Tongue (tissue), 2 donors: ENCODE measurements around the gene RRP1. TPM values are rescaled to one million over a fixed set of nuclear protein-coding genes. Genes with fewer than 3 reads are reported as not detected.
A peak's percentile ranks its signal among the peaks of the same experiment; 100 is the strongest.
"Not testable (repeated sequence)": the region's sequence is repeated elsewhere in the genome, so short reads cannot be mapped to it uniquely, and the experiment has no call there.

ENCODE experiments used
- DNase-seq: peaks from one replicate; pipeline ENCODE4 v3.0.0-alpha.2; 2015
- total RNA-seq: library from RNA; depleted of rRNA; stranded (reverse); fragments of >200 nt; gene quantifications from one replicate; pipeline ENCODE4 v1.2.3, GENCODE V29; 2014

RRP1 gene
- total RNA-seq, 1 donor from 2014 or later, result 17.2 TPM

DNA sequence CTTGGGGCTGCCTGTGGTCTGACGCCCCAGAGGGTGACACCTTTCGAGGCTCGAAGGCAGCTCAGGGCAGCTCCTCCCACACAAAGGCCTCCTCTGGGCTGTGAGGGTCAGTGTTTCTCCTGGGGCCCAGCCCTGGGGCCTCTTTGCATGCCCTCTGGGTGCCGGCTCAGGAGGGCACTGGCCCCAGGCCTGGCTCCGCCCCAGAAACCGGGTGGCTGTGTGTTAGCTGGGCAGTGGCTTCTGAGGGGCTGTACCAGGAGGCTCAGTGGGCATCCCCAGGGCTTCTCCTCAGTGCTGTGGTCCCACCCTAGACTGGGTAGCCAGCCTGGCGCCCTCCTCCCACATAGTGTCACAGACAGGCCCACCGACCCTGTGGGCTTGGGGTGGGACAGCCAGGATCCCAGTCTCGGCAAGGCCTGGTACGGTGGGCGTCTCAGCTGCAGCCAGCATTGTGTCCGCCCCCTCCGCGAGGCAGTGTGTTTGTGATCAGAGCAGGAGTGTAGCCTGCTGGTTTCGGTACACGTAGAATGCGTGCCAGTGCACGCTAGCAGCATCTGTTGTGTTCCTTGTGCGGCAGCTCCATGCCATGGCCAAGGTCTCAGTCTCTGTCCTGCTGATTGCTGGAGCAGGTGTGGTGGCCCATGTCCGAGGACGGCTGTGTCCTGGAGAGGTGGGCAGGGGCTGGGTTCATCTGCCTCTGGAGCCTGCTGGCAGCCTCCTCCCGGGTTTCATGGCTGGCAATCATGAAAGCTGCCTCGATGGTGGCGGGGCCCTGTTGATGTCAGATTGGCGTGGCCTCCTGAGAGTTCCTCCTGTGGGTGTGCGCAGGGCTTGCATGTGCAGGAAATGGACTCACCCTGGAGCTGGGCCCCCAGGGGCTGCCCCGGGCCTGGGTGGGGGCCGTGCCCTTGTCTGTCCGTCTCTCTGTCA, 28.0 kb downstream of the RRP1 start:
- DNase-seq, result no peak

DNA sequence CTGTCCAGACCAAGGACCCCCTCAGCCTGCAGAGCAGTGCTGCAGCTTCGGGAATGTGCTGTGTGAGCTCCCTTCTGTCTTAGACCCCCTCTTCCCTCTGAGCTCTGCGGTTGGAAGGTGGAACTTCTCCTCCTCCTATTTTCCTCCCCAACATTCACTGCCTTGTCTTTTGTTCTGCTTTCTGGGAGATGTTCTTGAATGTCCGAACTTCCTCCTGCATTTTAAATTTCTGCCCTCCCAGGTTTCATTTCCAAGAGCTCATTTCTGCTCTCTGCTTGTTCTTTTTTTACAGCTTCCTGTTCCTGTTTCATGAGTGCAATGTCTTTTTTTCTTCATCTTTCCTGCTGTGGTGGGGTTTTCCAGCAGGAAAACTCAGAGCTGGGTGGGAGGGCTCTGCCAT, 29.3 kb downstream of the RRP1 start:
- no peak for DNase-seq

DNA sequence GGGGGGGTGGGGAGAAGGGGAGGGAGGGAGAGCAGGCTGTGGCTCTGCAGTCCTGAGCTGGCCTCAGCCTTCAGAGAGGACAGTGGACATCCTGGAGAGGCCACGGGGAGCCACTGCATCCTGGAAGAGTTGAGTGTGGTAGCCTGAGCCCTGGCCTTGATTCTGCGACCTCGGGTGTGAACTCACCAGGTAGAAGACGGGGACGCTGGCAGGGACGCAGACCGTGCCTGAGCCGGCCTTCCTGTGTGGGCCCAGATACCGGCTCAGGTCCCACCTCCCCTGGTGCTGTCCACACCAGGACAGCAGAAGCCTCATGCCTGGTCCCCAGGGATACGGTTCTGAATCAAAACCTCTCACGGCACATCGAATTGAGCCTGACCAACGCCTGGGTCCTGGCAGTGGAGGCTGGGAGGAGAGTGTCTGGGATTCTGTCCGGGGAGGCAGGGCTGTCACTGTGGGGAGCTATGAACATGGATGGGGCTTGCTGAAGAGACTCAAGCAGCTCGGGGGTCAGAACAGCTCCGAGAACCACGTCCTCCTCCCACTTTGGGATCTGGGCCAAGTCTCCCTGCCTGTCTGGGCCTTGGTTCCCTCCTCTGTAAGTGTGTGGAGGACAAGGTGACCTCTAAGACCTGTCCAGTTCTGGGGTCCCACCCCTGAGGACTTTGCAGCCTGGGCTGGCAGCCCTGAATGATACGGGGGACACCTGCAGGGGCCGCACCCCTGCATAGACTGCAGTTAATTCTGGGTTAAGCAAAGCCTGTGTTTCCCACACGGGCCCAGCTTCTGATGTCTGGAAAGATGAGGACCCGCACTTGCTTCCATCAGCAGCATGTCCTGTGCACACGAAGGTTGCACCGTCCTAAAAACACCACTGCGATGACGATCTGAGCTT, 30.4 kb downstream of the RRP1 start:
- DNase-seq, result no peak

- no peak for DNase-seq
These were observed 31.1 kb downstream of the RRP1 start for GRCh38 chr21:43820466-43820865.

- not testable (repeated sequence) for DNase-seq
These were observed 32.8 kb downstream of the RRP1 start for GRCh38 chr21:43822166-43822565.

DNA sequence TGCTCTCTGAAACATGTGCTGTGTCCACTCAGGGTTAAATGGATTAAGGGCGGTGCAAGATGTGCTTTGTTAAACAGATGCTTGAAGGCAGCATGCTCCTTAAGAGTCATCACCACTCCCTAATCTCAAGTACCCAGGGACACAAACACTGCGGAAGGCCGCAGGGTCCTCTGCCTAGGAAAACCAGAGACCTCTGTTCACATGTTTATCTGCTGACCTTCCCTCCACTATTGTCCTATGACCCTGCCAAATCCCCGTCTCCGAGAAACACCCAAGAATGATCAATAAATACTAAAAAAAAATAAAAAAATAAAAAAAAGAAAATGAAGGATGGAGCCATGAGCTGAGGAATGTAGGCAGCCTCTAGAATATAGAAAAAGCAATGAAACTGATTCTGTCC, 33.4 kb downstream of the RRP1 start:
- not testable (repeated sequence) for DNase-seq

DNA sequence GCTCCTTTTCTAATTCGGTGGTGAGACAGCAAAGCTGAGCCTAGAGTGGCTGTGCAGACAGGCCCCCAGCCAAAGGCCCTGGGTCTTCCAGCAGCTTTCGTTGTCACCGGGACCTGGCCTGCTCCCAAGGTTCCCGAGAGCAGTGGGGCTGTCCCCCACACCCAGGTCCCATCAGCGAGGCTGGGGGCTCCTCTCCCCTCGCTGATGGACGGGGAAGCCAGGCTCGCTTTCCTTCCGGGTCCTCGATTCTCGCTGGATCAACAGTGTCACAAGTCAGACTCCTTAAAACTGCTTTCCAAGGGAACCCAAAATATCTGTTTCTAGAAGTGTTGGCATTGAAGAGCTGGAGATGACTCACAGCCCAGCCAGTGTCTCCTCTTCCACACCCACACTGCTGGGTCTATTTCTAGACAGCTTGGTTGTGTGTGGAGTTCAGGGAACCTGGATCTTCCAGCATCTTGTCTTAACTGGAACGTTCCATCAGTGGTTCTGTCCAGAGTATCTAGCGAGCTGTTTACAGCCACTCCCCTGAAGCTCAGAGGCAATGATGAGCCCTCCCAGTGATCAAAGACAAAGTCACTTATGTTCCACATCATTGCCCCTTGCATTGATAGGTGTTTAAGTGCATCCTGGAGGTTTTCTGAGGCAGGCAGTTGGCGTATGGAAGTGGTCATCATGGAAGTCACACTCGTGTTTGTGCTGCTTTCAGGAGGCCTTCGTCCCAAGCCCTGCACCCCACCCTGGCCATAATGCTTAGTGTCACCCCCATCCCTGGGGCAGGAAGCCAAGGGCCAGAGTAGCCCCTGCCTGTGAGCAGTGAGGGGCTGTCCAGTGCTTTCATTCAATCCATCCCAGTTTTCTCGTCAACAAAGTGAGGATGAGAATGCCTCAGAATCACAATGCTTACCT, 35.2 kb downstream of the RRP1 start:
- DNase-seq, result no peak

DNA sequence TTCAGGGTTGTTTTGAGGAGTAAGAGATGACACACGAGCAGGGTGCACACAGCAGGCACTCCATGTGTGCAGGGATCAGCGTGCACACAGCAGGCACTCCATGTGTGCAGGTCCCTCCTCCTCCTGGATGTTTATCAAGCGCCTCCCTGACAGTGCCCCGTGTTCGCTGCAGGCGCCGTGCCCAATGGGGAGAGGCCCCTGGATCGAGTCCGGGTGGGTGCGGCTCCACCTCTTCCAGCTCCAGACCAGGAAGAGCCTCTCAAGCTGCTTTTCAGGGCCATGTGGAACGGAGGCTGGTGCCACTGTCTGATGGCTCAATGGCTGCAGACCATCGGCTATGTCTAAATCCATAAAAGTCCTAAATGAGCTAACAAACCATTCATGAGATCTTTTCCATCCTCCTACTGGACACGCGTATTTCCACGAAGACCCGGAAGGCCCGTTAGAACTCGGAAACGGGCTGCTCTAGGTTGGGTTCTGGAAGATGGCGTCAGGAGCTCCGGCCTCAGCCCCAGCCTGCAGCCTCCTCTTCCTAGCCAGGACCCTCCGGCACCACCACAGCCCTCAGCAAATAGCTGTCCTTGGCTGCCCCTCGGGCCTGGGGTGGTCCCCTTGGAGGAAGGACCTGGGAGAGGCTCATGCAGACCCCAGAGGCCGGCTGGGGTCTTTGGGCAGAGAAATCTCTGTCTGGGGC, 36.0 kb downstream of the RRP1 start:
- DNase-seq, result no peak

DNA sequence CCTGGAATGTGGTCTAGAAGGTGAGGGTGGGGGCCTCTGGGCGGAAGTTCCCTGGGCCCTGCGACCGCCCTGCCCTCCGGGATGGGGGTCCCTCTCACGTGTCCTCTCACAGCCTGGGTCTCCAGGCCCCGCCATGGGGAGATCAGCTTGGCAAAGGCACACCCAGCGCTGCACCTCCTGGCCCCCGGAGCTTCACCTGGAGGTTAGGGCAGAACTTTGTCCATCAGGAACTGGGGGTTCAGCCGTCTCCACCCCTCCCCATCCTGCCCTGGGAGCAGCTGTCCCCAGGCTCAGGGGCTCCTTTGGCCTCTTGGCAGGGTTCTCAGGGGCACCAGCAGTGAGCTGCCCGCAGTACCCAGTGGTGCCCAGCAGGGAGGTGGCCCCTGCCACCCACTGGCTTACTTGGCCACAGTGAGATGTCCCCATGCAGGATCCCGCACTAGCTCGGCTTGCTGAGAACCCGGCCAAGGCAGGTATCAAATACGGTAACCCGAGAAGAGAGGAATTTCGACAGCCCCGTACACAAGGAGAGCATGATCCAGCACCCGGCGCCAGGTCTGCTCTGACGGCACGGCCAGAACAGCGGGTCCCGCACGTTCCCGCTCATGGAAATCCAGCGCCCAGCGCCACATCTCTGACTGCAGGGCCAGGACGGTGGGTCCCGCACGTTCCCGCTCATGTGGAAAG, 36.7 kb downstream of the RRP1 start:
- peak; percentile 65 for DNase-seq

- no peak for DNase-seq
These were observed 37.2 kb downstream of the RRP1 start for GRCh38 chr21:43826623-43826974.

GRCh38 chr21:43827015-43827611, 37.7 kb downstream of the RRP1 start:
- peak; percentile 43 for DNase-seq

DNA sequence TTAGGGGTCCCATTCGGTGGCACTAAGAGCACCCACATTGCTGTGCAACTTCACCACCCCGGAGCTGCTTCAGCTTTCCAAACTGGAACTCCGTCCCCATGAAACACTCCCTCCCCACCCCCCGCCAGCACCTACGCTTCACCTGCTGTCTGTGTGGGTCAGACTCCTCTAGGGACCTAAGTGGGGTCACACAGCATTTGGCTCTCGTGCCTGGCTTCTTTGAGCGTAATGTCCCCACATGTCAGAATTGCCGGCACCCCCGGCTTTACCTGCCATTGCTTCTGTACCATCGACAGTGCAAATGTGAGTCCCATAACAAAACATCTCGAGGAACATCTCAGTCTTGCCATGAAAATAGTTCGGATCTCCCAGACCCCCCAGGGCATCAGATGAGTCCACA, 39.8 kb downstream of the RRP1 start:
- no peak for DNase-seq

DNA sequence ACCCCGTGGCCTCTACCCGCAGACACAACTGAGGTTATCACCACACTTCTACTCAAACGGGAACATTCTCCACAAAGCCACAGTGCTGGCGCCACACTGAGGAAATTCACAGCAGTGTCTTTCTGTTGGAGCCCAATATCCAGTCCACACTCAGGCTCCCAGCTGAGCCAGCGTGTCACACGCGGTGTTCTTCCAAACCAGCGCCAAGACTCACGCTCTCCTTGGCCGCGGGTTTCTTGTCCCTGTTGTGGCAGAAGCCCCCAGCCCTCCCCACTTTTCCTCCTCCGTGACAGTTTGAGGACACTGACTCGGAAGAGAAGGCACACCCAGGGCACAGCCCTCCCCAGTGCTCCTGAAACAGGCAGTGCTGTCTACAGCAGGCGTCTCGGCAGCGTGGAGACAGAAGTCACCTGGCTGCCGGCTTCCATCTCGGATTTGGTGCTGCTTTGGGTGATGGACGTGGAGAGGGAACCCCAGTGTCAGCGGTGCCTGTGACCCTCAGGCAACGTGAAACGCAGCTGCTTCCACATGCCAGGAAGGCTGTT, 40.3 kb downstream of the RRP1 start:
- no peak for DNase-seq

GRCh38 chr21:43832158-43832550, 42.8 kb downstream of the RRP1 start:
- DNase-seq, result no peak

DNA sequence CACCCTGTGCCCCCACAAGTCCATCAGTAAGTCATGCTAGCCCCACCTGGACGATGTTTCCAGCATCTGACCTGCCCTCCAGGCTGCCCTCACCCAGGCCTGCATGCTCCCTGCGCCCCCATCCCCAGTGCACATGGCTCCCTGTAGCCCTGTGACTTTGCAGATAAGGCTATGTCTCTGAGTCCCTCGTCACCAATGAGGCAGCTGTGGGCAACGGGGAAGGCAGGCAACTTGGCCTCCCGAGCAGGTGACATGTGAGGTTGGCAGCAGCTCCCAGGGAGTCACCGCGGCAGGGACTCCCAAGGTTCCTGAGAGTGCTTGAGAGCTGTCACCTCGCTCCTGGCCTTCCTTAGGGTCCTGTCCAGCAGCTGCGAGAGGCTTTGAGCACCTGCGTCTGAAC, 43.3 kb downstream of the RRP1 start:
- DNase-seq, result no peak

GRCh38 chr21:43834146-43834905, 44.9 kb downstream of the RRP1 start:
- DNase-seq, result no peak

DNA sequence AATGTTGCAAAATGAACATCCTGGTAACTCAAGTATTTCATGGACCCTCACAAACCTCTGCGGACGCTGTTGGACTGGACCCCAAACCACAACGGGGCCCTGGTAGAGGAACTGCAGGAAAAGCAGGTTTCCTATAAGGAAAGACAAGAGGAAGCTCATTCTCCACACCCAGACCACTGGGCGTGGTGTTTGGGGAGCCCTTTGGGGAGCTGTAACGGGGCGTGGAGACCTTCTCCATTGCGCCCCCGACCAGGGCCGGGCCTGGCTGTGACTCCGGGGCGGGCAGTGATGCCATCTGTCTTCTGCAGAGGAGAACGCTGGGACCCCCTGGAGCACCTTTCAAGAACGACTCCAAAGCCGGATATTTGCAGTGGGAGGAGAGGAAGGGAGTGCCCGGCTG, 45.7 kb downstream of the RRP1 start:
- DNase-seq, result no peak

DNA sequence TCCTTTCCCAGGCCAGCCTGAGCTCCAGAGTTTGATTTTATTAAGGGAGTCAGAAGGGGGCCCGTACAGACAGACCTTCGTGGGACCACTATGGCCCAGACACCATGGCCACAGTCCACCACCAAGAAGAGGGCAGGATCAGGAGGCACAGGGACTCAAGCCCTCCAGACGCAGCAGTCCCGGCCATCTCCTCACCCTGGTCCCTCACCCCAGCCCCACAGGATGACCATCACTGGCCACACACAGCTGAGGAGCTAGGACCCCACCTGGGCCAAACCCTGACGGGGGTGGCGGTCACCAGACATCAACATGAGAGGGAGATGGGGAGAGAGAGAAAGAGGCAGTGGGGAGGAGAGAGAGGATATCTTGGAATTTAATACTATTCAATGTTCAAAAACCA, 46.5 kb downstream of the RRP1 start:
- no peak for DNase-seq

GRCh38 chr21:43836616-43837015, 47.2 kb downstream of the RRP1 start:
- no peak for DNase-seq
